BE2C (cell line): ENCODE results near the gene SH2D2A.

Experiments used
- DNase-seq: peaks from one replicate; pipeline ENCODE4 v3.0.0-alpha.2; 2020
- H3K27me3 ChIP-seq: fragments of 250-450 bp; sonication (Bioruptor Pico); 2 replicates; pipeline ENCODE4 v1.5.1; 2020; ENCODE audit warnings: mild to moderate bottlenecking
- H3K36me3 ChIP-seq: fragments of 250-450 bp; sonication (Bioruptor Pico); 2 replicates; pipeline ENCODE4 v1.5.1; 2020; ENCODE audit warnings: mild to moderate bottlenecking
- H3K4me1 ChIP-seq: fragments of 250-450 bp; sonication (Bioruptor Pico); 2 replicates; pipeline ENCODE4 v1.5.1; 2020
- H3K4me3 ChIP-seq: 2 replicates; pipeline ENCODE4 v1.5.1; 2011; ENCODE audit warnings: low read depth, low read length
- H3K9me3 ChIP-seq: fragments of 250-450 bp; sonication (Bioruptor Pico); 2 replicates; pipeline ENCODE4 v1.5.1; 2020
- CTCF ChIP-seq: IDR thresholded peaks from 2 replicates; pipeline ENCODE4 v1.5.1; 2012; ENCODE audit warnings: mild to moderate bottlenecking, low read depth, low read length

SH2D2A gene

GRCh38 chr1:156804026-156804425 is 12.6 kb downstream of the SH2D2A start:
- Histone ChIP-seq H3K27me3 (no peaks in the 10 kb centered on the region), H3K36me3 (peaks cover 19% of the 10 kb centered on the region), H3K4me1 (peaks cover 43% of the 10 kb centered on the region), H3K4me3 (no peak overlapping the region), H3K9me3 (no peaks in the 10 kb centered on the region)
- no peak for DNase-seq
- no peak for TF ChIP-seq CTCF

- Histone ChIP-seq H3K9me3 (no peaks in the 10 kb centered on the region), H3K36me3 (peaks cover 25% of the 10 kb centered on the region), H3K4me3 (no peak overlapping the region), H3K27me3 (no peaks in the 10 kb centered on the region), H3K4me1 (peaks cover 43% of the 10 kb centered on the region)
- DNase-seq, result no peak
- no peak for TF ChIP-seq CTCF
Observed at GRCh38 chr1:156803086-156803851, 13.4 kb downstream of the SH2D2A start.

- H3K27me3 ChIP-seq, result no peaks in the 10 kb centered on the region
- peaks cover 45% of the 10 kb centered on the region for H3K4me1 ChIP-seq
- no peak for TF ChIP-seq CTCF
- H3K36me3 ChIP-seq, result peaks cover 33% of the 10 kb centered on the region
- no peak overlapping the region for H3K4me3 ChIP-seq
- no peak for DNase-seq
- H3K9me3 ChIP-seq, result no peaks in the 10 kb centered on the region
Observed at GRCh38 chr1:156802421-156802935, 14.2 kb downstream of the SH2D2A start.

GRCh38 chr1:156801409-156802121 is 15.1 kb downstream of the SH2D2A start:
- TF ChIP-seq CTCF, result peak; percentile 83
- Histone ChIP-seq H3K9me3 (no peaks in the 10 kb centered on the region), H3K4me1 (peaks cover 54% of the 10 kb centered on the region), H3K27me3 (no peaks in the 10 kb centered on the region), H3K4me3 (no peak overlapping the region; the same call in 1 of the 2 replicates), H3K36me3 (peaks cover 42% of the 10 kb centered on the region)
- peak; percentile 84 for DNase-seq

GRCh38 chr1:156797212-156797871 is 19.3 kb downstream of the SH2D2A start:
- DNase-seq, result peak; percentile 68
- no peaks in the 10 kb centered on the region for H3K9me3 ChIP-seq
- H3K4me3 ChIP-seq, result no peak overlapping the region
- H3K4me1 ChIP-seq, result peaks cover 37% of the 10 kb centered on the region
- TF ChIP-seq CTCF, result peak; percentile 96
- H3K36me3 ChIP-seq, result peaks cover 76% of the 10 kb centered on the region
- no peaks in the 10 kb centered on the region for H3K27me3 ChIP-seq
